ENCODE measurements around the gene CACNA1D. TPM values are rescaled to one million over a fixed set of nuclear protein-coding genes. Genes with fewer than 3 reads are reported as not detected.

Gene CACNA1D
- polyA plus RNA-seq, 1 donor (not counting 4 experiments of a cell fraction or from before 2014, with no cell fraction given), result 0.20 TPM

GRCh38 chr3:53834429-53835095, 340.2 kb downstream of the CACNA1D start:
- Histone ChIP-seq H3K9ac (ENCODE audit: control insufficient read depth, extremely low read depth, insufficient read depth, low read length) (no peak overlapping the region), H3K4me3 (ENCODE audit: control insufficient read depth in 2 of 3, extremely low read depth in 1 of 3, insufficient read depth in 2 of 3, low read depth in 1 of 3, low read length in 3 of 3) (no peak overlapping the region), H3K36me3 (ENCODE audit: control insufficient read depth in 2 of 2, extremely low read depth in 1 of 2, insufficient read depth in 2 of 2, low read length in 2 of 2) (no peaks in the 10 kb centered on the region), H2AFZ (ENCODE audit: control insufficient read depth, low read length) (no peak overlapping the region), H4K20me1 (ENCODE audit: control insufficient read depth, extremely low read depth, insufficient read depth, low read length) (no peaks in the 10 kb centered on the region), H3K4me1 (ENCODE audit: control insufficient read depth, extremely low read depth, insufficient read depth, low read length) (no peaks in the 10 kb centered on the region), H3K27ac (ENCODE audit: control insufficient read depth, insufficient read depth, low read length) (no peak overlapping the region), H3K4me2 (ENCODE audit: control insufficient read depth, extremely low read depth, insufficient read depth, low read depth, low read length) (no peak overlapping the region), H3K9me1 (ENCODE audit: control insufficient read depth, extremely low read depth, insufficient read depth, low read length) (no peaks in the 10 kb centered on the region), H3K27me3 (ENCODE audit: control insufficient read depth, extremely low read depth, insufficient read depth, low read length) (no peaks in the 10 kb centered on the region), H3K9me3 (ENCODE audit: control insufficient read depth, low read depth, low read length) (no peaks in the 10 kb centered on the region), H3K79me2 (ENCODE audit: control insufficient read depth, insufficient read depth, low read length) (no peaks in the 10 kb centered on the region)
- TF ChIP-seq, protein P1, sequence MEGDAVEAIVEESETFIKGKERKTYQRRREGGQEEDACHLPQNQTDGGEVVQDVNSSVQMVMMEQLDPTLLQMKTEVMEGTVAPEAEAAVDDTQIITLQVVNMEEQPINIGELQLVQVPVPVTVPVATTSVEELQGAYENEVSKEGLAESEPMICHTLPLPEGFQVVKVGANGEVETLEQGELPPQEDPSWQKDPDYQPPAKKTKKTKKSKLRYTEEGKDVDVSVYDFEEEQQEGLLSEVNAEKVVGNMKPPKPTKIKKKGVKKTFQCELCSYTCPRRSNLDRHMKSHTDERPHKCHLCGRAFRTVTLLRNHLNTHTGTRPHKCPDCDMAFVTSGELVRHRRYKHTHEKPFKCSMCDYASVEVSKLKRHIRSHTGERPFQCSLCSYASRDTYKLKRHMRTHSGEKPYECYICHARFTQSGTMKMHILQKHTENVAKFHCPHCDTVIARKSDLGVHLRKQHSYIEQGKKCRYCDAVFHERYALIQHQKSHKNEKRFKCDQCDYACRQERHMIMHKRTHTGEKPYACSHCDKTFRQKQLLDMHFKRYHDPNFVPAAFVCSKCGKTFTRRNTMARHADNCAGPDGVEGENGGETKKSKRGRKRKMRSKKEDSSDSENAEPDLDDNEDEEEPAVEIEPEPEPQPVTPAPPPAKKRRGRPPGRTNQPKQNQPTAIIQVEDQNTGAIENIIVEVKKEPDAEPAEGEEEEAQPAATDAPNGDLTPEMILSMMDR (optimal IDR thresholded peaks at IDR 0.05 in 1 of 3, IDR thresholded peaks at IDR 0.05 in 1 of 3, conservative IDR thresholded peaks at IDR 0.05 in 1 of 3; ENCODE audit: extremely low read depth in 1 of 3, insufficient read depth in 2 of 3, low read length in 3 of 3), result no peak
- TF ChIP-seq EZH2 (IDR thresholded peaks at IDR 0.05; ENCODE audit: low read length), result no peak
- no peak for FAIRE-seq
- DNase-seq (ENCODE audit: low read depth, low spot score), result no peak
- dilution Hi-C loops (cut with MboI; ENCODE audit: extremely low pct_ligation_motif_present, low sequenced_read_pairs), result no loop called here

DNA sequence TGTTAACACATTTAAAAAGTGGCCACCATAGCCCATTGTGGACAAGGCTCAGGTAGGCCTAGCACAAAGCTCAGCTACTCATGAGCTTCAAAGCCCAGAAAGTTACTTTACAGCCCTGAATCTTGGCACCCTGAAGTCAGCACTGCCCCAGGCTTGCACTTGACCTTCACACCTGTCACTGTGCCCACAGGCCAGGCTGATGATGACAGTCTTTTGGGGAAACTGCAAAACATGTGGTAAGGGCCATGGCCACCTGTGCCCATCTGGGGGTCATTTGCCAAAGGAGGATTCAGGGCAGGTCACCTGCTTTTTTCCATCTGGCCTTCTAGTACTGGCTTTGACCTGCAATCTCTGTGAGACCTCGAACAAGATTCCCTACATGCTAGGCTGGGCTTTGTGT, 340.8 kb downstream of the CACNA1D start:
- Histone ChIP-seq H4K20me1 (ENCODE audit: control insufficient read depth, extremely low read depth, insufficient read depth, low read length) (no peaks in the 10 kb centered on the region), H3K9me1 (ENCODE audit: control insufficient read depth, extremely low read depth, insufficient read depth, low read length) (no peaks in the 10 kb centered on the region), H2AFZ (ENCODE audit: control insufficient read depth, low read length) (no peak overlapping the region), H3K4me1 (ENCODE audit: control insufficient read depth, extremely low read depth, insufficient read depth, low read length) (no peaks in the 10 kb centered on the region), H3K4me3 (ENCODE audit: control insufficient read depth in 2 of 3, extremely low read depth in 1 of 3, insufficient read depth in 2 of 3, low read depth in 1 of 3, low read length in 3 of 3) (no peak overlapping the region), H3K9ac (ENCODE audit: control insufficient read depth, extremely low read depth, insufficient read depth, low read length) (no peak overlapping the region), H3K9me3 (ENCODE audit: control insufficient read depth, low read depth, low read length) (no peaks in the 10 kb centered on the region), H3K79me2 (ENCODE audit: control insufficient read depth, insufficient read depth, low read length) (no peaks in the 10 kb centered on the region), H3K36me3 (ENCODE audit: control insufficient read depth in 2 of 2, extremely low read depth in 1 of 2, insufficient read depth in 2 of 2, low read length in 2 of 2) (no peaks in the 10 kb centered on the region), H3K27me3 (ENCODE audit: control insufficient read depth, extremely low read depth, insufficient read depth, low read length) (no peaks in the 10 kb centered on the region), H3K4me2 (ENCODE audit: control insufficient read depth, extremely low read depth, insufficient read depth, low read depth, low read length) (no peak overlapping the region), H3K27ac (ENCODE audit: control insufficient read depth, insufficient read depth, low read length) (no peak overlapping the region)
- no peak for FAIRE-seq
- dilution Hi-C loops (cut with MboI; ENCODE audit: extremely low pct_ligation_motif_present, low sequenced_read_pairs), result no loop called here
- DNase-seq (ENCODE audit: low read depth, low spot score), result no peak
- TF ChIP-seq, protein P1 (optimal IDR thresholded peaks at IDR 0.05 in 1 of 3, IDR thresholded peaks at IDR 0.05 in 1 of 3, conservative IDR thresholded peaks at IDR 0.05 in 1 of 3; ENCODE audit: extremely low read depth in 1 of 3, insufficient read depth in 2 of 3, low read length in 3 of 3), result no peak
- TF ChIP-seq EZH2 (IDR thresholded peaks at IDR 0.05; ENCODE audit: low read length), result no peak
